Measurements from ENCODE around the gene PTGDR. TPM values are rescaled to one million over a fixed set of nuclear protein-coding genes. Genes with fewer than 3 reads are reported as not detected.

The PTGDR gene
- total RNA-seq, 1 donor from 2014 or later: not detected

DNA sequence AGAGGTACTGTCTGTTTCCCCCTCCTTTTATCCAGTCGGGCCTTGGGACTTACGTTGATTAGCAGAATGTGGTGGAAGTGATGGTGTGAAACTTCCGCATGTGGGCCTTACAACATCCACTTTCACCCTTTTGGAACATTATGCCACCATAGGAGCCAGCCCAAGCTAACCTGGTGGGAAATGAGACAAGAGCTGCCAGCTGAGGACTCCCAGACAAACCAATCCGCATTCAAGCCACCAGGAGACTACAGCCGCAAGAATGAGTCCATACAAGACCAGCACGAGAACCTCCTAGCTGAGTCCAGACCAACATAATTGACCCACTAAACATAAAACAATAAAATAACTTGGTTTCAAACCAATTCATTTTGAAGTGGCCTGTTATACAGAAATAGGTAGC, 37.5 kb downstream of the PTGDR start:
- no peak for DNase-seq (ENCODE audit: low read depth)
- no peak overlapping the region for H3K4me3 ChIP-seq (ENCODE audit: low read depth, low read length)
- TF ChIP-seq, protein P1, sequence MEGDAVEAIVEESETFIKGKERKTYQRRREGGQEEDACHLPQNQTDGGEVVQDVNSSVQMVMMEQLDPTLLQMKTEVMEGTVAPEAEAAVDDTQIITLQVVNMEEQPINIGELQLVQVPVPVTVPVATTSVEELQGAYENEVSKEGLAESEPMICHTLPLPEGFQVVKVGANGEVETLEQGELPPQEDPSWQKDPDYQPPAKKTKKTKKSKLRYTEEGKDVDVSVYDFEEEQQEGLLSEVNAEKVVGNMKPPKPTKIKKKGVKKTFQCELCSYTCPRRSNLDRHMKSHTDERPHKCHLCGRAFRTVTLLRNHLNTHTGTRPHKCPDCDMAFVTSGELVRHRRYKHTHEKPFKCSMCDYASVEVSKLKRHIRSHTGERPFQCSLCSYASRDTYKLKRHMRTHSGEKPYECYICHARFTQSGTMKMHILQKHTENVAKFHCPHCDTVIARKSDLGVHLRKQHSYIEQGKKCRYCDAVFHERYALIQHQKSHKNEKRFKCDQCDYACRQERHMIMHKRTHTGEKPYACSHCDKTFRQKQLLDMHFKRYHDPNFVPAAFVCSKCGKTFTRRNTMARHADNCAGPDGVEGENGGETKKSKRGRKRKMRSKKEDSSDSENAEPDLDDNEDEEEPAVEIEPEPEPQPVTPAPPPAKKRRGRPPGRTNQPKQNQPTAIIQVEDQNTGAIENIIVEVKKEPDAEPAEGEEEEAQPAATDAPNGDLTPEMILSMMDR (conservative IDR thresholded peaks at IDR 0.05; ENCODE audit: low read depth, low read length): no peak

DNA sequence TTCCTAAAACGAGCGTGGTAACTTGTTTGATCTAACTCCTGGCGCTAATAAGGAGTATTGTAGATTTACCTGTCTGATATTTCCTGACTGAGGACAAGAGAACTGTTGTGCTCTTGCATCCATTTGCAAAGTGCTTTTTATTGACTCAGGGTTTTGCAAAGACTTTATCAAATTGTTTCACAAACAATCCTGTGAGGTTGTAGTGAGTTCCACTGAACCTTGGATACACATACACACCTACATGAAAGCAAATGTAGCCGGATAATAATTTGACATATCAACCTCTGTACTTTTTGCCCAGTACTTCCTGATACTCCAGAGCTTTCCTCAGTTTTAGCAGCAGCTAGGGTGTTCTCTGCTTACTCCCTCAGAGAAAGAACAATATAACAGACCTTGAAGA, 39.9 kb downstream of the PTGDR start:
- TF ChIP-seq, protein P1 (conservative IDR thresholded peaks at IDR 0.05; ENCODE audit: low read depth, low read length): no peak
- H3K4me3 ChIP-seq (ENCODE audit: low read depth, low read length): no peak overlapping the region
- DNase-seq (ENCODE audit: low read depth): no peak

DNA sequence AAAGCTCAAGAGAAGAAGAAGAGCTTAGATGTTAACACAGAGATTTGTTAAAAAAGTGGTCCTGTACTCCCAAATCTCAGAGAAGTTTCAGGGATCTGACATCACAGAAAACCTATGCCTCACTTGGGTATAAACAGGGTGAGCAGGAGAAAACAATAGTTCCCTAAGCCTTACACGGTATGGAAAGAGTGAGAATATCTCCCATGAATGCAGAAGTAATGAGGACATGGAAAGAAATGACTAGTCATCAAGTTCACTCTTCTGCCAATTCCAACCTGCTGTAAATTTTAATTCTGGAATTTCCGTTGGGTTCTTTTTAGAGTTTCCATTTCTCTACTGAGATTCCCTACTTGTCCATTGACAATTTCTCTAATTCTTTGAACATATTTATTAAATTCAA, 40.4 kb downstream of the PTGDR start:
- H3K4me3 ChIP-seq (ENCODE audit: low read depth, low read length): no peak overlapping the region
- TF ChIP-seq, protein P1 (conservative IDR thresholded peaks at IDR 0.05; ENCODE audit: low read depth, low read length): no peak
- no peak for DNase-seq (ENCODE audit: low read depth)

DNA sequence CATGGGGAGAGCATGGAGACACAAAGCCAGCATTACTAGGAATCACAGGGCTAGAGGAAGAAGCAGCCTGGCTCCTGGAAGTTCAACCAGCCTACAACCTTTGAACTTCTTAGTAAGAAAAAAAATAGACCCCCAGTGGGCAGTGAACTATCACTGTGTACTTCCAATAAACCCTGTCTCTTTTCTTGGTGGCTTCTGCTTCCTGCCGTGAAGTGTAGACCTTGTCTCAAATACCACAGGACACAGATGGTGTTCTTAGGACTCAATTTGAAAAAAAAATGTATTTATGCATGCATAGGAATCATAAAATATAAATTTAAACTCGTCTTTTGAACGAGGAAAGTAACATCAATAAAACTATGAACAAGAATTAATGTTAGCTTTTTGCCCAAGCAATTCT, 43.0 kb downstream of the PTGDR start:
- TF ChIP-seq, protein P1 (conservative IDR thresholded peaks at IDR 0.05; ENCODE audit: low read depth, low read length): no peak
- H3K4me3 ChIP-seq (ENCODE audit: low read depth, low read length): no peak overlapping the region
- DNase-seq (ENCODE audit: low read depth): no peak

DNA sequence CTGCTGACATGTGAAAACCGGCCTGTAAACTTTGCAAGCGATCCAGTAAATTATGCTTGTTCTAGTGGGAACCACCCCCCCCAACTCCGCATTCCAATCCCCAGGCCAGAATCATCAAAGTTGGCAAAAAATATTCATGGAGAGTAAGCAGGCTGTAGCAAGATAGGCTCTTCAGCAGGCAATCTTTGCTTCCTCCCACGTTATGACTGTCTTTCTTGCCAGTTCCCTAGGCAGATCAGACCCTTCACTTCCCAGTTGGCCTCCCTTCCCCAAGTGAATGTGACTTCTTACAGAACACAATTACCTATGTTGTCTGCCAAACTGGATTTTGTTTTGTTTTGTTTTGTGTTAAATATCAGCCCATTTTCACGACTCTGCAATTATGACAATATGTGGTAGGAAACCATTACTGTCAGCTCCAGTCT, 45.4 kb downstream of the PTGDR start:
- peak overlapping the region; percentile 95 for H3K4me3 ChIP-seq (ENCODE audit: low read depth, low read length)
- DNase-seq (ENCODE audit: low read depth): no peak
- TF ChIP-seq, protein P1 (conservative IDR thresholded peaks at IDR 0.05; ENCODE audit: low read depth, low read length): no peak

DNA sequence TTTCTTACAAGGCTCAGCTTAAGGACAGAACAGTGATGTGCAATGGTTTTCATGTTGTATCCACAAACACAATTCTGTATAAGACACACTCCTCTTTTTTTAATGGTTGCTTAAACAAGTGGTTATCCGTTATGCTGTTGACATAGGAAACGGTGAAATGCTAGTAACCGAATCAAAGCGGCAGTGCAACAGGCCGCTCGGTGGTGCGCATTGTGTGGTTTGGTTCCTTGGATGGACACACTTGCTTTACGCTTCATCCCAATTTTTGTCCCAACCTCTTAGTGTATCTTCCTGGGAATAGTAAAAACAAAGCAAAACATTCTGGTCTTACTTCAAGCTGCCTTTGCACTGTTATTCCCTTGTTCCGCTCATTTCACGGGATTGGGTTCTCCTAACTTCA, 46.0 kb downstream of the PTGDR start:
- peak overlapping the region; percentile 95 for H3K4me3 ChIP-seq (ENCODE audit: low read depth, low read length)
- DNase-seq (ENCODE audit: low read depth): no peak
- TF ChIP-seq, protein P1 (conservative IDR thresholded peaks at IDR 0.05; ENCODE audit: low read depth, low read length): no peak

DNA sequence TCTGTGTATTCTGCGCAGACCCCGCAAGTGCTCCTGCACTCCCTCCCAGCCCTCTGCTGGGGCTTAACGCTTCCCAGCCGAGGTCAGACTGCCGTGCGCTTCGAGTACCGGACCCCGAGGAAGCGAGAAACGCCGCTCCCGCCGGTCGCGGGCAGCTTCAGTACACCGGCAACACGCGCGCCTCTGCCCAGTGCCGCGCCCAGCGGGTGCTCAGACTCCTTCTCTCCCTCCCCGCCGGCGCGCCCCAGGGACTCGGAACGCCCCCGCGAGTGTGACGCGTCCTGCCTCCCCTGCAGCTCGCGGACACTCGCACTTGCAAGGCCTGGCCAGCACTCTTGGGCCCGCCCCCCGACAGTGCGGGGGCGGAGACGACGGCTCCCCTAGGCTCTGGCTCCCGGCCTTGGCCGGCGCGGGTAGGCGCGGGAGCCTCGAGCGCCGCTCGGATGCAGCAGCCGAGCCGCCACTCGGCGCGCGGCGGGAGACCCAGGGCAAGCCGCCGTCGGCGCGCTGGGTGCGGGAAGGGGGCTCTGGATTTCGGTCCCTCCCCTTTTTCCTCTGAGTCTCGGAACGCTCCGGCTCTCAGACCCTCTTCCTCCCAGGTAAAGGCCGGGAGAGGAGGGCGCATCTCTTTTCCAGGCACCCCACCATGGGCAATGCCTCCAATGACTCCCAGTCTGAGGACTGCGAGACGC, 46.6 kb downstream of the PTGDR start, which contains the start of gene PTGER2:
Gene PTGER2, plus strand, starts transcription at position 410 of the 692 bp plus-strand sequence. Its CDS starts 237 bp downstream, at position 647.
- no peak for DNase-seq (ENCODE audit: low read depth)
- TF ChIP-seq, protein P1 (conservative IDR thresholded peaks at IDR 0.05; ENCODE audit: low read depth, low read length): no peak
- peak within 1 kb of the TSS; percentile 95 for H3K4me3 ChIP-seq (ENCODE audit: low read depth, low read length)

Data from epithelial cell of proximal tubule (primary cell).